ENCODE measurements around the gene TEX38.

- no peak for TF ChIP-seq EZH2 (IDR thresholded peaks at IDR 0.05)
- TF ChIP-seq, protein P1, sequence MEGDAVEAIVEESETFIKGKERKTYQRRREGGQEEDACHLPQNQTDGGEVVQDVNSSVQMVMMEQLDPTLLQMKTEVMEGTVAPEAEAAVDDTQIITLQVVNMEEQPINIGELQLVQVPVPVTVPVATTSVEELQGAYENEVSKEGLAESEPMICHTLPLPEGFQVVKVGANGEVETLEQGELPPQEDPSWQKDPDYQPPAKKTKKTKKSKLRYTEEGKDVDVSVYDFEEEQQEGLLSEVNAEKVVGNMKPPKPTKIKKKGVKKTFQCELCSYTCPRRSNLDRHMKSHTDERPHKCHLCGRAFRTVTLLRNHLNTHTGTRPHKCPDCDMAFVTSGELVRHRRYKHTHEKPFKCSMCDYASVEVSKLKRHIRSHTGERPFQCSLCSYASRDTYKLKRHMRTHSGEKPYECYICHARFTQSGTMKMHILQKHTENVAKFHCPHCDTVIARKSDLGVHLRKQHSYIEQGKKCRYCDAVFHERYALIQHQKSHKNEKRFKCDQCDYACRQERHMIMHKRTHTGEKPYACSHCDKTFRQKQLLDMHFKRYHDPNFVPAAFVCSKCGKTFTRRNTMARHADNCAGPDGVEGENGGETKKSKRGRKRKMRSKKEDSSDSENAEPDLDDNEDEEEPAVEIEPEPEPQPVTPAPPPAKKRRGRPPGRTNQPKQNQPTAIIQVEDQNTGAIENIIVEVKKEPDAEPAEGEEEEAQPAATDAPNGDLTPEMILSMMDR (IDR thresholded peaks at IDR 0.05) = no peak
These were observed 14.6 kb downstream of the TEX38 start for GRCh38 chr1:46686255-46686654.

Data from neural progenitor cell (in vitro differentiated cells).